Stimulated activated CD4-positive, alpha-beta T cell treated with anti-CD3 and anti-CD28 coated beads, Interleukin-15, amount 100 ng/mL, for 48 hours (primary cell): ENCODE measurements around the gene VHLL.
A peak's percentile ranks its signal among the peaks of the same experiment; 100 is the strongest.
"Not testable (repeated sequence)": the region's sequence is repeated elsewhere in the genome, so short reads cannot be mapped to it uniquely, and the experiment has no call there.

ENCODE experiments used
- DNase-seq, 2 donors: peaks; one replicate each; pipeline ENCODE4 v3.0.0-alpha.2; 2020; ENCODE audit warnings: low read depth in 2 of 2

The VHLL gene

GRCh38 chr1:156298852-156299357 is at the start of gene VHLL:
TSS of gene VHLL (minus strand) at chr1:156299307. CDS start at chr1:156299189, 118 bp downstream.
- no peak for DNase-seq

- DNase-seq = no peak
Observed at GRCh38 chr1:156347331-156347730, 48.2 kb upstream of the VHLL start.

- DNase-seq = no peak
Observed at GRCh38 chr1:156346636-156347035, 47.5 kb upstream of the VHLL start.

- not testable (repeated sequence) for DNase-seq
Observed at GRCh38 chr1:156346035-156346434, 46.9 kb upstream of the VHLL start.

DNA sequence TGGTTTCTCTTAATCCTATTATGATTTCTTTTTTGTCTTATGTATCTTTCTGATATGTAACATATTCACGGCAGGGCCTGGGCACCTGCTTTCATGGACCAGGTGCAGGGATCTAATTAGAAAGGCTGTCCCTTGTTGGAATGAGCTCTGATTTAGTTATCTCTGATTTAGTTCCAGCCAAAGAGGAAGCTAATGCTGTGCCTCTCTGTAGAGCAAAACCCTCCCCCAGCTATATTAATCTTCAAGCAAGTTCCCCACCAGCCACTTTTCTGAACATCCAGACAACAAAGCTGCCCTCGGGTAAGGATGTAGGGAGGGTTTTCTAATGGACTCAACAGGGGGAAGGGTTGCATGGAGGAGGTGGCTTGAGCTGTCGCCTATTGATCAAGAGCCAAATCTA is 45.3 kb upstream of the VHLL start:
- no peak for DNase-seq

- no peak for DNase-seq
Observed at GRCh38 chr1:156342166-156342955, 43.3 kb upstream of the VHLL start.

GRCh38 chr1:156338180-156338976 is 39.3 kb upstream of the VHLL start, which contains the start of the genes CCT3 and TSACC:
TSS of gene CCT3 (minus strand) at chr1:156338292. CDS start at chr1:156338184, 108 bp downstream.
TSS of gene TSACC (plus strand) at chr1:156338526. CDS start at chr1:156339758, 1,232 bp downstream.
- peak; percentile 97 to 99 for DNase-seq

- DNase-seq = no peak
Observed at GRCh38 chr1:156337888-156338179, 38.7 kb upstream of the VHLL start.

DNA sequence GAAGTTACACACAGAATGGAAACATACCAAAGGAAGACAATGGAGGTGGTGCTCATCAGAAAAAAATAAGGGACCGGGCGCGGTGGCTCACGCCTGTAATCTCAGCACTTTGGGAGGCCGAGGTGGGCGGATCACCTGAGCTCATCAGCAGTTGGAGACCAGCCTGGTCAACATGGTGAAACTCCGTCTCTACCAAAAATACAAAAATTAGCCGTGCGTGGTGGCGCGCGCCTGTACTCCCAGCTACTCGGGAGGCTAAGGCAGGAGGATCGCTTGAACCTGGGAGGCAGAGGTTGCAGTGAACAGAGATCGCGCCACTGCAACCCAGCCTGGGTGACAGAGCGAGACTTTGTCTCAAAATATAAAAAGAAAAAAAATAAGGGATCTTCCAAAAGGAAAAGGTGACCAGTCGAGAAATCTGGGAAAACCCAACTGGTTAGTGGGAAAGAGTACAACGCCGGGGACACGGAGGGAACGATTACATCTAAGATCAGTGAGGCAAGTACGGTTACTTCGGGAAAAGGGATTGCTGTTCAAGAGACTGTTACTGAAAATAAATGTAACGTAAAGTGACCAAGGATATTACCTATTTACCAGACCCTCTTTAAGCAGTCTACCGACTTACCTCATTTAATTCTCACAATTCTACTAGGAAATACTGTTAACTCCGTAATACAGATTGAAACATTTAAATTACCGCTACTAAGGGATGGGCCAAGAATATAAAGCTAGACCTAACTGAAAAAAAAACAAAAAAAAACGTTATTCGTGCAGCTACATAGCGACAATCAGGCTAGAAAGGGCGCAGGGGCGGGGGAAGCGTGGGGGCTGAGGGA is 38.2 kb upstream of the VHLL start:
- DNase-seq = no peak

DNA sequence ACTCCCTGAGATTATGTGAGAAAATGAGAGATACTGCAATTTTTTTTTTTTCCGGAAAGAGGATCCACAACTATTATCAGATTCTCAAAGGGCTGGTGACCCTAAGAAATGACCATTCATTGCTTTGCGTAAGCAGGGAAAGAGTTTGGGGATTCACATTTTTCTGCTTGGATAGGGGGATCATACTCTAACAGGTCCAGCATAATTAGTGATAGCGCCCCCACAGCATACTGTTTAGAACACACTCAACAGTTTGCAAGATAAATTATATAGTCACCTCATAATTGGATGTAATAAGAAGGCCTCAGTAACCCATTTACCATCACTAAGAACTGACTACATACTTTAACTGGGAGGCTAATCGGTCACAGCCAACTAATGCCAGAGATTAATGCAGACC is 37.1 kb upstream of the VHLL start:
- no peak for DNase-seq

DNA sequence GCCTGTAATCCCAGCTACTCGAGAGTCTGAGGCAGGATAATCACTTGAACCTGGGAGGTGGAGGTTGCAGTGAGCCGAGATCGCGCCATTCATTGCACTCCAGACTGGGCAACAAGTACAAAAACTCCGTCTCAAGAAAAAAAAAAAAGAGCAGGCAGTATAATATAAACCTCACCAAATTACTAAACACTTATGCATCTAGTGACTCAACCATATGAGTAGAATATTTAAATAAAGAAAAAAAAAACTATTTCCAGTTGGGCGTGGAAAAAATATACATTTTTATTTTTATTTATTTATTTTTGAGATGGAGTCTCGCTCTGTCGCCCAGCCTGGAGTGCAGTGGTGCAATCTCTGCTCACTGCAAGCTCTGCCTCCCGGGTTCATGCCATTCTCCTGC is 24.1 kb upstream of the VHLL start:
- not testable (repeated sequence) for DNase-seq

DNA sequence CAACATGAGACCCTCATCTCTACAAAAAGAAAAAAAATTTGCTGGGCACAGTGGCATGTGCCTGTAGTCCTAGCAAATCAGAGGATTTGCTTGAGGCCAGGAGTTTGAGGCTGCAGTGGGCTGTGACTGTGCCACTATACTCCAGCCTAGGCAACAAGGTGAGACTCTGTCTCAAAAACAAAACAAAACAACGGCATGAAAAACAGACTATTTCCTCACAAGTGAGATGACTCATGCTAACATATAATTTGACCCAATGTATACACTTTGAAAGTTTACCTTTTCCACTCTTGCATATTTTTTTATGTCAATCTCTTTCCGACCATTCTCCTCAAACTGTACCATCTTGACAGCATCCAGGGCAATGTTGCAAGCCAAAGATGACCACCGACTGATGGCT is 21.5 kb upstream of the VHLL start:
- no peak for DNase-seq

DNA sequence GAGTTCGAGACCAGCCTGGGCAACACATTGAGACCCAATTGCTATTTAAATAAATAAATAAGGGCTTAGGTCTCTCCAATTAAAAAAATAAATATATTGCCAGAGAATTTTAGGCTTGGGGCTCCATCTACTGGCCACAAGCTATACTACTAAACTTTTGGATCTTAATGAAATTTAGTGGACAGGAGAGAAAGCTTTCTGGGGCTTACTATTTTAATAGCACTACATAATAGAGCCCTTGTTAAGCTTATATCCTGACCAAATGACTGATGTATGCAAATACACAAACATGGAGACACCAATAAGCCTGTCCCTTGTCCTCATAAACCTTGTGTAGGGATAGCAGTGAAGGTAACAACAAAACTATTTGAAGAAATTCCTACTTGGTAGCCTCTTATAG is 20.6 kb upstream of the VHLL start:
- no peak for DNase-seq

GRCh38 chr1:156316909-156317308 is 17.8 kb upstream of the VHLL start:
- no peak for DNase-seq

DNA sequence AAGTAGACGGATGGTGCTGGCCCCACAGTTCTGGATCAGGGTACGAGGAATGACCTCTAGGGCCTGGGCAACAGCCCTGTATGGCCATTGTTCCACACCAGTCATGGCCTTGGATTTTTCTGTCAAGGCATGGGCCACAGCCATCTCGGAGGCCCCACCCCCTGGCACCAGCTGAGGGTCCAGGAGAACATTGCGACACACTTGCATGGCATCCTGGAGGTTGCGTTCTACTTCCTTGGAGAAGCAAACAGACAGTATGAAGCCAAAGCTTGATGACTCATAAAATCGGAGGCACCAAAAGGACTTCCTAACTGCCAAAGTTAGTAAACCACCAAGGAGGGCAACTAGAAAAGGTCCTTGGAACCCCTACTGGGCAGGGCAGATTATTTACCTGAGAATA is 11.9 kb upstream of the VHLL start:
- no peak for DNase-seq

DNA sequence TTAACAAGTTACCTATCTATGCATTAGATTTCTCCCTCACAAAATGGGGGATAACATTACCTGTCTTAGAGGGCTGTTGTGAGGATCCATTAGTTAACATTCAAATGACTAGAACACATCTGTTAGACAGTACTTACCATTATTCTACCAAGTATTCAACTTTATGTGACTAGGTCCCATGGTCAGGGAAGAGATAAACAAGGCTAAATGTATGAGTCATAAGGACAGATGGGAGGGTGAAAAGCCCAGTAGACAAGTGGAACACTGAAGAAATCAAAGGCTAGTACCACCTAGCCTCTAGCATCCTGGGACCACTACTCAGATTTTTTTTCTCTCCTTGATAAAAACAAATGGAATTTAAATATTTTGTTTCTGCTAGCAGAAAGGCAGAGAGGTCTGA is 9.0 kb upstream of the VHLL start:
- no peak for DNase-seq

GRCh38 chr1:156305215-156305614 is 6.1 kb upstream of the VHLL start:
- DNase-seq = no peak

- no peak for DNase-seq
Observed at GRCh38 chr1:156303241-156303640, 4.1 kb upstream of the VHLL start.

GRCh38 chr1:156295391-156295947 is 3.6 kb downstream of the VHLL start, which contains the start of gene GLMP:
TSS of gene GLMP (minus strand) at chr1:156295679. CDS start at chr1:156295645, 34 bp downstream.
- DNase-seq = peak; percentile 32

DNA sequence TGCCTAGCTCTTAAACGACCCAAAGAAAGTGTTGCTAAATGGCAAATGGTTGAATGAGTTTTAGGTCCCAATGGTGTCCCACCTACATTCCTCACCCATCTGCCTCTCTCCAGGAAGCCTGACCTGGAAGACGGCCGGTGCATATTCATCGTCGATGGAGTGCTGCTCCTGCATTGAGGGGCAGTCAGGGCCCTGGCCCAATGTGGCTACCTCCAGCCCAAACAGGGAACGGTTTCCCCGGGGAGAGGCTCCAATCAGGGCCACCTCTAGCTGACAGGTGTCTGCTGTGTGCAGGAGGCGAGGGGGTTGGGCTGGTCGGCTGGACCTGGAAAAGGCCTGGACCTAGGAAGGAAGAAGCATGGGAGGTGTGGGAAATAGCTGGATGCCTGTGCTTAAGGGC is 5.2 kb downstream of the VHLL start:
- DNase-seq = no peak

GRCh38 chr1:156293098-156293434 is 6.0 kb downstream of the VHLL start:
- no peak for DNase-seq
